Activated CD4-positive, CD25-positive, alpha-beta regulatory T cell treated with anti-CD3 and anti-CD28 coated beads, Interleukin-2, amount 50 U/mL, for 16 hours (primary cell): Measurements from ENCODE around the gene NDUFB1.

Experiments used
- DNase-seq: peaks from one replicate; pipeline ENCODE4 v3.0.0-alpha.2; 2020; ENCODE audit warnings: low read depth, low spot score

NDUFB1 gene

DNA sequence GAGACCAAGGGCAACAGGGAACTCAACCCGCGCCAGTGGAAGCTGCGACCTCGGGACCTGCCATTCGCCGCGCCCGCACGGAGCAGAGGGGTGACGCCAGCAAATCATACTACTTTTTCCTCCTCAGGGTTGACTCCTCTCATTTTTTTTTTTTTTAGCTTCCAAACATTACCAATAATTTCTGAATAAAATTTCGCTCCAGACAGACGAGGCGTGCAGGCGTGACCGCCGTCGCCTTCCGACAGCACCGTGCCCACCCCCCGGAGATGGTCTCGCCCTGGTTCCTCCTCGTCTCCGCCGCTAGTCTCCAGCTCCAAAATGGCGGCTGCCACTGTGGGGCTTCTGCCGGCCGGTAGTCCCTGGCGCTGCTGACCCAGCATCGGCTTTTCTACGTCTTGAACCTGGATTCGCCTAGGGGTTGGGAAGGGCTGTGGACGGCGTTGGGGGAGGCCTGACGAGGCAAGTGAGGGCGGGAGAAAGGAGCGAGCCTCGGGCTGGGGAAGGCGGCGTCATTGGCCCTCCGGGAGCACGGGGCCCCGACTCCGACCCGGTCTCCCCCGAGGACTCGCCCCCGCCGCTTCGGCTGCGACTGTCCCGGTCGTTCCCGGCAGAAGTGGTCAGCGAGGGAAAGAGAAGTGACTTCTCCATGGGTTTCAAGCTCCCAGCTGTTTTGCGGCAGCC, at the start of gene NDUFB1, which contains the start of gene CPSF2:
TSS of gene NDUFB1 (minus strand) at position 37 of the 681 bp plus-strand sequence. CDS start 4,069 bp downstream, outside the sequence.
TSS of gene CPSF2 (plus strand) at position 300 of the 681 bp plus-strand sequence. CDS start 9,016 bp downstream, outside the sequence.
- peak; percentile 67 for DNase-seq

DNA sequence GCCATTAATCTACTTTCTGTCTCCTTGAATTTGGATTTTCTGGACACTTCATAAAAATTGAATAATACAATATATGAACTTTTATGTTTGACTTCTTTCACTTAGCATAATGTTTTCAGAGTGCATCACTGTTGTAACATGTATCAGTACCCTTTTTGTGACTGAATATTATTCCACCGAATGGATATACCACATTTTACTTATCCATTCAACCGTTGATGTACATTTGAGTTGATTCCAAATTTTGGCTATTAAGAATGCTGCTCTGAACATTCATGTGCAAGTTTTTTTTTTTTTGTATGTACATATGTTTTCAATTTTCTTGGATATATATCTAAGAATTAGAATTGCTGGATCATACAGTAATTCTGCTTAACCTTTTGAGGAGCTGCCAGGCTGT, 43.5 kb upstream of the NDUFB1 start:
- DNase-seq = no peak

DNA sequence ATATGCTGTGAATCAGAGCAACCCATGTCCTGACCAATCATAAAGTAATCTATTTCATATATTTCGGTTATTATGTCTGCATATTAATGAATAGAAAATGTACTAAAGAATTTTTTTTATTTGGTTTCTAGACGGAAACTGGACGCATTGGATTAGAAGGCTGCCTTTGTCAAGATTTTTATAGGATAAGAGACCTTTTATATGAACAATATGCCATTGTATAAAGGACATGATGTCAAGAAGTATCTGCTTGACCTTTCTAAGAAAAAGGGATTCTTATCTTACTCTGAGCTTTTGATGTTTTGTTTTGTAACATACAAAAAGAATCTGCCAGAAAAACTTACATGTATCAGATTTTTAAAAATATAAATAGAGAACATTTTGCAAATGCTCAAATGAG, 40.0 kb upstream of the NDUFB1 start:
- no peak for DNase-seq

DNA sequence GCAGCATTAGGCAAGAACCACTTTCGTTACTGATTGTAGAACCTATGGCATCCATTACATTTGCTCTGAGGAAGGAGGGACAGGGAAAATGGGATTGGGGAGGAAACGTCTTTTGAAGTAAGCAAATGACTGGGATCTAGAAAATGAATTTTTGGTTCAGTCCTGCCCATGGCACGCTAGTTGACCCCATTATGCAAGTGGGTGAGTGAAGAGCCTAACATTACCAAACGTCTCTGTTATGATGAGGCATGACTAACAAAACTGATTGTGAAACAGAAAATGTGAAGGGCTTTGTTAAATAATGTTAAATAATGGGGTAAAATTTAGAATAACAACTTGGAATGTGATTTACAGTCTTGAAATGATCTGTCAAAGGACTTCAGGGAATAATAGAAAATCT, 39.1 kb upstream of the NDUFB1 start:
- no peak for DNase-seq

DNA sequence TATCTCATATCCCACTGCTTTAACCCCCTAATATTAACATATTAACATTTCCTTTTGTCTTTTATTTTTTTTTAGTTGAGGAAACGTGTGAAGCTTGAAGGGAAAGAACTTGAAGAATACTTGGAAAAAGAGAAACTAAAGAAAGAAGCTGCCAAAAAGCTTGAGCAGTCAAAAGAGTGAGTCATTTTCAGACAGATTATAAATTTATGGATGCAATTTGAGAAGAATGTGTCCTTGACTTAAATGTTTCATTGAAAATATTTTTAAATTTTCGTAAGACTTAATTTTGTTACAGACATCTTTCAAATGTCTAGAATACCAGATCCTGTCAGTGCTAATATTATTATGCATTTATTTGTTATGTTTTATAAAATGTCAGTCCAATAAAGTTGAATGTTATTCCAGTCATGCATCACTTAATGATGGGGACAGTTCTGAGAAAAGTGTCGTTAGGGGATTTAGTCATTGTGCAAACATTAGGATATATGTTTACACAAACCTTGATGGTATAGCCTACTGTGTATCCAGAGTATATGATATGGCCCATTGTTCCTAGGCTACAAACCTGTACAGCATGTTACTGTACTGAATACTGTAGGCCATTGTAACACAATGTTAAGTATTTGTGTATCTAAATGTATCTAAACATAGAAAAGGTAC, 32.9 kb upstream of the NDUFB1 start:
- DNase-seq = no peak

DNA sequence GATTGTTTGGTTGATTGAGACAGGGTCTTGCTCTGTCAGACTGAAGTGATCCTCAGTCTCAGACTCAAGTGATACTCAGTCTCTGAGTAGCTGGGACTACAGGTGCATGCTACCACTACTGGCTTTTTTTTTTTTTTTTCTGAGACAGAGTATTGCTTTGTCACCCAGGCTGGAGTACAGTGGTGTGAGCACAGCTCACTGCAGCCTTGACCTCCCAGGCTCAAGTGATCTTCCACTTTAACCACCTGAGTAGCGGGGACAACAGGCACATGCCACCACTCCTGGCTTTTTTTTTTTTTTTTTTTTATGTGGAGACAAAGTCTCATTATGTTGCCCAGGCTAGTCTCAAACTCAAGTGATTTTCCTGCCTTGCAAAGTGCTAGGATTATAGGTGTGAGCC, 32.1 kb upstream of the NDUFB1 start:
- no peak for DNase-seq

DNA sequence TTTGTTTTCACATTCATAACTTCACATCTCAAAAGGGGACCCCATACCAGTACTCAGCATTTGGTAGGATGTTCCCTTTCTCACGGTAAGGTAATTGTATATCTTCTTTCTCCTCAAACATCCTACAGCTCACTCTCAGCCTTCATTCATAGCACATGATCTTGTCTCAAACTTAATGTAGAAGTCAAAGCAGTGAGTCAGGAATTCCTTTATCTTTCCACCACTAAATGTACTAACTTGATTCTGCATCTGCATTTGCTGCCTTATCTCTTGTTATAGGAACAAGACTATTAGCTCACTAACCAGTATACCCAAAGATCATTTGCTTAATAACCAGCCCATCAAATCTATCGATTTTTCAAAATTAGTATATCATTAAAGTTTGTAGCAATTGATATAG, 23.2 kb upstream of the NDUFB1 start:
- no peak for DNase-seq

DNA sequence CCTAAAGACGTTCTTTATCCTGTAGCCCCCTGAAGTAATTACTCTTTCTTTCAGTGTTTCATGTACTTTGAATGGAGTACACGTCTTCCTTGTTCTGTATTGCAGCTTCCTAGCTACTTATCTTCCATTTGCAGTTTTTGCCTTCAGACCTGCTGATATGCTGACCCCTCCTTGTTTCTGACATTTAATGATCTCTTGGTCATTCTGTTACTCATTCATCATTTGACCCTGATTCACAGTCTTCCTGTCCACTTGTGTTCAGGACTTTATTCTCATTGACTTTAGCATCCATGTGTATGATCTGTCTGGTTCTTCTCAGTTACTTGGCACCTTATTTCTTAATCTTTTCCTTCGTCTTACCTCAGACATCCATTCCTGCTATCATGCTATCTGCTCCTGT, 22.5 kb upstream of the NDUFB1 start:
- DNase-seq = no peak

DNA sequence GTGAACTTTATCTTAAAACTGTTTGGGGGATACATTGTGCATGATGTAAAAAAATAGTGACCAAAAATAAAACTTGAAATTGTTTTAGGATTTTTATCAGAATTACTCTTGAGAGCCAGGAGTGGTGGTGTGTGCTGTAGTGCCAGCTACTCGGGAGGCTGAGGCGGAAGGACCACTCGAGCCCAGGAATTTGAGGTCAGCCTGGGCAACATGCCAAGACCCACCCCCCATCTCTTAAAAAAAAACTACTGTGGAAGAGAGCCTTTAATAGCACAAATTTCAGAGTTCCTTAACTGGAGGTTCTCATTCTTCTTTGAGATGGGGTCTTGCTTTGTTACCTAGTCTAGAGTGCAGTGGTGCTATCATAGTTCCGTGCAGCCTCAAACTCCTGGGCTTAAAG, 21.8 kb upstream of the NDUFB1 start:
- DNase-seq = no peak

DNA sequence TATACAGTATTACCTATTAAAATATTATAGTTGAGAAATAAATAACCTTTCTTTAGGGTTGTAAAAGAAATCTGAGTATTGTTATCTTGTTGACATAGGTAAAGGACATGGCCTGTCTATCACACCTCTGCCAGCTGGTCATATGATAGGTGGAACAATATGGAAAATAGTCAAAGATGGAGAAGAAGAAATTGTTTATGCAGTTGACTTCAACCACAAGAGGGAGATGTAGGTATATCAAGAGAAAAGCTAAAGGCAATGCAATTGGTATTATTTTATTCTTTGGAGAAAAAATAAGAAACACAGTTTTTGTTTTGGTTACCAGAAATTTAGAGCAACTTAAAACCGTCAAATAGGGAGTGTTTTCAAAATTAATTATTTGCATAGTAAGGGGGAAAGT, 13.8 kb upstream of the NDUFB1 start:
- no peak for DNase-seq

DNA sequence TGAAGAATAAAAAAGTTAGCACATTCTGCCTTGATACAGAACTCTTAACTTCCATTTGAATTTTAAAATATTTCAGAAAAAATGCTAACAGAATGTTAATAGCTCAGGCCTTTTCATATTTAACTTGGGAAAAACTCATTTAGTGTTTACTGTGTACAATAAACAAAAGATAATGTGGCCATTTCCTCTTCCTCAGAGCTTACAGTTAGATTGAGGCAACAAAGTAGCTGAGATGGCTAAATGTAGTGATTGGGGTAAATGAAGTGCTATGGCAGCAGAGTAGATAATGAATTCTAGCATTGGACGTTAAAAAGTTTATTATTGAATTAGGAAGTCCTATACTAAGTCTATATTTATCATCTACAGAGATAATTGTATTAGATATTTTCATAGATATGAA, 12.9 kb upstream of the NDUFB1 start:
- DNase-seq = no peak

DNA sequence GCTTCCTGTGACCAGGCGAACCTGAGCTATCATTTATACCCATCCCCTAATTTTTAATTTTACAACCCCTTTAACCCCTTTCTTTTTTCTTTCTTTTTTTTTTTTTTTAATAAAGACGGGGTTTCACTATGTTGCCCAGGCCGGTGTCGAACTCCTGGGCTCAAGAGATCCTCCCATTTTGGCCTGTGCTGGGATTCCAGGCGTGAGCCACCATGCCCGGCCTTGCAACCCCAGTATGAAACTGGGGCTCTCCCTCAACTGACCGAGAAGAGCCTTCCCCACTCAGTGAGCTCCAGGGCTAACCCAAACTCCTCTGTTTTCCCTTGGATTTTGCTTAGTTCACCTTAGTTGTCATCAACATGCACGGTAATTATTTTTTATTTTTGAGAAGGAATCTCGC, 1.3 kb upstream of the NDUFB1 start:
- no peak for DNase-seq

DNA sequence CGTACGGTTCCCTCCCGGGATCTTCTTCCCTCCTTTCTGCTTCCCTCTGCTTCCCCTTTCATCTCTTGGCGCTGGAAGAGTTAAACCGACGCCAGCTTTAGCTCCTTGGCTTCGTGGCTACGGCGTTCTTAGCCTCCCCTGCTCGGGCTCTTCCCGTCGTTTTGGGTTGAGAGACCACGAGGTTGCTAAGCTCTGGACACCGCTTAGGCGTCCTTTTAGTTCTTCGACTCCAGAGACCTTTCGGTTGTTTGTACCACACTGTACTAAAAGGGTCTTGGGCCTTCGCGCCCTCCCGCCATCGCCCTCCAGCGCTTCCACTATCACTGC, 808 bp upstream of the NDUFB1 start:
- DNase-seq = no peak

DNA sequence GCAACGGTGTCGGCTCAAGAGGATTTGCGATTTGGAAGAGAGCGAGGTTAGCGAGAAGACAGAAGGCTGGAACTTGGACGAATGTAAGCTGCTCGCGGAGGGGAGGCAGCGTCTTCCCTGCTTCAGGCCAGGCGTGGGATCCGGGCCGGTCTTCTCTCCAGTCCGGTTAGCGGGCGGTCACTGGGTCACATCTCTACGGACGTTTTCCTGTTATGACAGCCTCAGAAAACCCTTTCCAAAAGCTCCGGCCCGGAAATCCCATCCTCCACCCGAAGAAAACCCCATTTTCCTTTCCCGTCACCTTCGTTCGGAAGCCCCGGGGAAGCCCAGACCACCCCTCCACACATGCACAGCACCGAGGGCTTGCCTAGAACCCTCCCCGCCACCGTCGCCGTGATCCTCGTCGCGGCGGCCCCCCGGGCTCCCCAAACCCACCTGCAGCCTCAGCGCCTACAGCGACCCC, 268 bp downstream of the NDUFB1 start:
- no peak for DNase-seq

DNA sequence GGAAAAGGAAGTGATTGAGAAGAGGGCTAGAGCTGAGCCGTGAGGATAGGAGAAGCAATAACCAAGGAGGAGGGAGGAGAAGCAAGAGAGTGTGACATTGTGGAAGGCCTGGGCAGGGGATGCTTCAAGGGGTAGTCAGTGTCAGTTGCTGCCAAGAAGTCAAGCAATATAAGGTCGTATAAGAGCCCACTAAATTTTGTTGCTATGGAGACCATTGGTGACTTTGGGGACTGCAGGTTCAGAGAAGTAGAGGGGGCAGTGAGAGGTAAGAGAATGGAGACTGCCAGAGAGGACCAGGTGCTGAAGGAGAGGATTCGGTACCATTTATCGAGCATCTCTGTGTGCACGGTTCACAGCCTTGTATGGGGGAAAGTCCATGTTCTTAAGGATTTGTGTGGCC, 12.0 kb downstream of the NDUFB1 start:
- DNase-seq = no peak

DNA sequence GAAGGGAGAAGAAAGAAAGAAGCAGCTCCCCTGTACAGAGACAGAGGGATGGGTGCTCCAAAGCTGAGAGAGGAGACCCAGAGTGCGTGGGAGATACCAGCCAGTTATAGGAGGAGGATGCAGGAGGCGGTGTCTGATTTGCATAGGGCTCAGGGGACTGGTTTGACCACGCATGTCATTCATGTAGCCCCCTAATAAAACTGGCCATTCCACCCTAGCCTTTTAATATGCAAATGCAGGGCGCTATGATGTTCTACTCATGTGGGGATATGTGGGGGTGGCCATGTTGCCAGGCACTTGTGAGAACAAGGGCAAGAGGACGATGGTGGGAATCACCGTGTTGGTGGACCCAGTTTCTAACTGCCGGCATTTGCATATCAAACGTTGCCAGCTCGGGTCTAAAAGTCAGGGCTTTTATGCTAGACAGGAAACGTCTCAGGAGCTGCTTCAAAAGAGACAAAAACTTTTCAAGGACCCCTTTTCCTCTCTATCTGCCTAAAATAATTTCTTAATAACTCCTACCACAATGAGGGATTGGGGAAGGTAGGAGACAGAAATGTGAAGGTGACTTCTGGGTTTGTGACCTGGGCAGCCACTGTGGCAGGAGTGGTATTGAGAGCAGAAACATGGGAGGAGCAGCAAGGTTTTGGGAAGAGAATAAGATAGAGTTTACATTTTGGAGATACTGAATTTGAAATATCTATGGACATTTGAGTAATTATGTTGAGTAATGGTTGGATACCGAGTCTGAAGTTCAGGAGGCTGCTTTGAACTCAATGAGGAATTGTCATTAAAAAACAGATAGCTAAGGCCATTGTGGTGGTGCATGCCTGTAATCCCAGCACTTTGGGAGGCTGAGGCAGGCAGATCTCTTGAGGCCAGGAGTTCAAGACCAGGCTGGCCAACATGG, 12.9 kb downstream of the NDUFB1 start:
- no peak for DNase-seq

DNA sequence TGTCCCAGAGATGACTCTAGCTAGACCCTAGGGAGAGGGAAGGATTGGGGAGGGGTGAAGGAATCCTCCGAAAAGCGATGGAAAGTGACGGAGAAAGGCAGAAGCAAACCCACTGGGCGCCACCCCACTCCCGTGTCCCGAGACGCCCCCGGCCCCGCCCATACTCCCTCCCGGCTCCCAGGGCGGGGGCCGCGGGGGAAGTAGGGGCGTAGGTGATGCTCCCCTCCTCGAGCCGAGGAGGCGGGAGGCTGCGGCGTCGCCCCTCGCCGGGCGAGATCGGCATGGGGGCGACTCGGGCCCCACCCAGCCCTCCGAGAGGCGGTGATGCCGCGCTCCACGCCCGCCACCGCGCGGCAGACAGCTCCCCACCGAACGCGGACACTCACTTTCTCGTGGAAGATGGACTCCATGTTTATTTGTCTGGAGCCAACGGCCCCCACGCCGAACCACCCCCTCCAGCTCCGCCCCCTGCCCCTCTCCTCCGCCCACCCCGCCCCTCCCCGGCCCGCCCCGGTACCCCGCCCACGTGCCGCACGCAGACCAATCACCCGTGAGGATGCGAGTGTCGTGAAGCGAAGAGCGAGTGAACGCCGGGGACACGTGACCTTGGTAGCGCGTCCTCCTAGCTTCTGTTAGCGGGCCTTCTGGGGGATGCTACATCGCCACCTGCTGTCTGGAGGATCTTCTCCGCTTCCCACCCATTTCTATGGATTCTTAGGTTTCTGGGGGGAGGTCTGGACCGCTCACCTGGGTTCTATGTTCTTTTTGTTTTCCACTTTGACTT, 15.2 kb downstream of the NDUFB1 start, which contains the start of gene ATXN3:
TSS of gene ATXN3 (minus strand) at position 440 of the 784 bp plus-strand sequence. CDS start at position 410, 30 bp downstream.
- DNase-seq = peak; percentile 92

DNA sequence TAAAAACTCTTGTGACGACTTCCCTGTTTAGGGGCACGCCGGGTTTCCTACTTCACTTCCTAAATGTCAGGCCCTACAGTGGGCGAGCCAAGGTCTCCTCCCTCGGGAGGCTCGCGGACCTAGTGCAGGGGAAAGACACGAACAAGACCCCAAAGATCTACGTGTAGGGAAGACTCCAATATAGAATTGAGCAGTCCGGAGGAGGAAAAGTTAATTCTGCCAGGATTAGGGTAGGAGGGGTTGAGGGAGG, 15.7 kb downstream of the NDUFB1 start:
- DNase-seq = no peak

DNA sequence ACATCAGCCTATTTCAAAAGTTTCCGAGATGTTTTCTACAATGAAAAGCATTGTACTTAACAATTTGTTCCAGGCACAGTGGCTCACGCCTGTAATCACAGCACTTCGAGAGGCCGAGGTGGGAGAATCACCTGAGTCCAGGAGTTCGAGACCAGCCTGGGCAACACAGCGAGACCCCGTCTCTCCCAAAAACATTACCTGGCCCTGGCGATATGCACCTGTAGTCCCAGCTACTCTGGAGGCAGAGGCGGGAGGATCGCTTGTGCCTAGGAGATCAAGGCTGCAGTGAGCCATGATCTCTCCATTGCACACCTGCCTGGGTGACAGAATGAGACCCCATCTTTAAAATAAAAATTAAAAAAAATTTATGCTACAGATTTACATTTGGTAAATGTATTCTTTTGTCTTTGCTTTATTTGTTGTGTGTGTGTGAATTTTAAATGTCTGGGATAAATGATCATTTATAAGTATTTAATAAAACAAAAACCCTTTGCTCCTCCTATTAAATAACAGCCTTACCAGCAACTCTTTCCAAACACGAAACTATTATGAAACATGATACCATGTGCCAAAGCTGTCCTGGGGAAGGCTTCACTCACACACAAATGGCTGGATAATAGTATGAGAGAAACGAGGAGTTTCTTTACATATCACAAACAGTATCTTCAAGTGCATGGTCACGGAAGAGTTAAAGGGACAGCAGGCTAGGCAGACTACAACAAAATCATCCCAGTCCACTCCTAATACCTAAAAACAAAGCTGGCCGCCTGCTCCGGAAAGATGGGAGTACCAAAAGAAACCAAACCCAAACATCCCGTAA, 16.2 kb downstream of the NDUFB1 start:
- DNase-seq = no peak

DNA sequence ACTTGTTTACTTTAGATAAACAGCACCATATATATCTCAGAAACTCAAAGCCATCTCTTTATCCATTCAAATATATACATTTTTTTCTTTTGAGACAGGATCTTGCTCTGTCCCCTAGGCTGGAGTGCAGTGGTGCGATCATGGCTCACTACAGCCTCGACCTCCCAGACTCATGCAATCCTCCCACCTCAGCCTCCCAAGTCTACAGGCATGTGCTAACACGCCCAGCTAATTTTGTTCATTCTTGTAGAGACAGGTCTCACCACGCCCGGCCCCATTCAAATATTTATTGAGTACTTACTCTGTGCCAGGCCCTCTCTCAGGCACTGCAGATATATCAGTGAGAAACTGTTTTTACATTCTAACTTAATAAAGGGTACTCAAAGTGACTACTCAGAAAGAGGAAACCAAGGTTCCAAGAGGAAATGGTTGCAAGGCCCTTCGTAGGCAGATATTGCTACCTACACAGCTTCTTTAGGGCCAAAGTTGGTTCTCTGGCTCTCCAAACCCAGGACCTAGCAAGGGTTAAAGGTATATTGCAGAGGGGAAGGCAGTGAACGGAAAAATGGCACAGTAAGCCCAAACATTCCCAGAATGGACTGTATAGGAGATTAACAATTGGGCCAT, 18.0 kb downstream of the NDUFB1 start:
- no peak for DNase-seq
